22Rv1 (cell line): ENCODE results near the gene ERGIC1.

Experiments
- CTCF ChIP-seq: fragments of 450-650 bp; IDR thresholded peaks from 2 replicates; pipeline ENCODE4 v1.5.1; 2017; ENCODE audit warnings: mild to moderate bottlenecking
- ZFX ChIP-seq: fragments of 450-650 bp; IDR thresholded peaks from 2 replicates; pipeline ENCODE4 v1.6.1; 2017; ENCODE audit warnings: antibody characterized with exemption, borderline replicate concordance

- TF ChIP-seq CTCF: no peak
- no peak for TF ChIP-seq ZFX
Observed at GRCh38 chr5:172861461-172861860, 27.4 kb downstream of the ERGIC1 start.
